ENCODE results near the gene NPC2. TPM values are rescaled to one million over a fixed set of nuclear protein-coding genes. Genes with fewer than 3 reads are reported as not detected.

NPC2 gene
- total RNA-seq, 1 donor from 2014 or later, result 324 TPM

DNA sequence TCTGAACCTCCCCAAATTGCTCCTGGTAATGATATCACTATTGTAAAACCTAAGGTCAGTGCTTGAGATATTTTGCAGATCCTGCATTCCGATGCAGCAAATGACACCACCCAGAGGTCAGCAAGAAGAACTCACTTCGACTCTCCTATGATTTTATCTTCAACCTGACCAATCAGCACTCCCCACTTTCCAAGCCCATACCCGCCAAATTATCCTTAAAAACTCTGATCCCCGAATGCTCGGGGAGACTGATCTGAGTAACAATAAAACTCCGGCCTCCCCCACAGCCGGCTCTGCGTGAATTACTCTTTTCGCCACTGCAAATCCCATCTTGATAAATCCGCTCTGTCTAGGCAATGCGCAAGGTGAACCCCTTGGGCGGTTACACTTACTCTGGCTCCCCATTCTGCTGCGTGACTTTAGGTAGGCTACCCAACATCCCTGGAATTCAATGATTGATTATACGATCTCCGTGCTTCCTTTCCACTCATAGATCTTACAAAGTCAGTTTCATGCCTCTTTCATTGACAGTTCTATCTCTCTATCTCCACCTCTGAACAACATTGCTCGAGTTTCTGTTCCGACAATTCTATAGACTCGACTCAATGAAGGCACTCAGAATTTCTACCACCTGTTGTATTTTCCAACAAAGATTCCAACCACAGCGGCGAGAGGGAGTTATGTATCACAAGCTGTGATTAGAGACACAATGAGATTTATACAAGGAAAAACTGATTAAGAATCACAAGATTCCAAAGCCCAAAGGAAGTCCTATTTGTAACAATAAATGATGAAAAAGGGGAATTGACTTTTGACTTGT, 939 bp downstream of the NPC2 start:
- no peaks in the 10 kb centered on the region for H3K27me3 ChIP-seq
- no peak for DNase-seq (ENCODE audit: low spot score in 2 of 2)
- peak overlapping the region; percentile 93 to 95 for H3K27ac ChIP-seq
- intact Hi-C loops (cut with DNase I), result loop anchor here (5.0 to 10.0 kb wide), 5 partner anchors 115 to 1663 kb away; partner anchors contain the start of genes ALDH6A1, GPATCH2L and LIN52
- peaks cover 0 to 5% of the 10 kb centered on the region in 2 donors for H3K36me3 ChIP-seq
- H3K4me1 ChIP-seq, result peaks cover 0 to 7% of the 10 kb centered on the region in 2 donors
- no peaks in the 10 kb centered on the region for H3K9me3 ChIP-seq
- H3K4me3 ChIP-seq, result peak overlapping the region; percentile 91 to 93
- TF ChIP-seq, protein P1, sequence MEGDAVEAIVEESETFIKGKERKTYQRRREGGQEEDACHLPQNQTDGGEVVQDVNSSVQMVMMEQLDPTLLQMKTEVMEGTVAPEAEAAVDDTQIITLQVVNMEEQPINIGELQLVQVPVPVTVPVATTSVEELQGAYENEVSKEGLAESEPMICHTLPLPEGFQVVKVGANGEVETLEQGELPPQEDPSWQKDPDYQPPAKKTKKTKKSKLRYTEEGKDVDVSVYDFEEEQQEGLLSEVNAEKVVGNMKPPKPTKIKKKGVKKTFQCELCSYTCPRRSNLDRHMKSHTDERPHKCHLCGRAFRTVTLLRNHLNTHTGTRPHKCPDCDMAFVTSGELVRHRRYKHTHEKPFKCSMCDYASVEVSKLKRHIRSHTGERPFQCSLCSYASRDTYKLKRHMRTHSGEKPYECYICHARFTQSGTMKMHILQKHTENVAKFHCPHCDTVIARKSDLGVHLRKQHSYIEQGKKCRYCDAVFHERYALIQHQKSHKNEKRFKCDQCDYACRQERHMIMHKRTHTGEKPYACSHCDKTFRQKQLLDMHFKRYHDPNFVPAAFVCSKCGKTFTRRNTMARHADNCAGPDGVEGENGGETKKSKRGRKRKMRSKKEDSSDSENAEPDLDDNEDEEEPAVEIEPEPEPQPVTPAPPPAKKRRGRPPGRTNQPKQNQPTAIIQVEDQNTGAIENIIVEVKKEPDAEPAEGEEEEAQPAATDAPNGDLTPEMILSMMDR (IDR thresholded peaks at IDR 0.05), result peak in 1 of 3 experiments; percentile 9

DNA sequence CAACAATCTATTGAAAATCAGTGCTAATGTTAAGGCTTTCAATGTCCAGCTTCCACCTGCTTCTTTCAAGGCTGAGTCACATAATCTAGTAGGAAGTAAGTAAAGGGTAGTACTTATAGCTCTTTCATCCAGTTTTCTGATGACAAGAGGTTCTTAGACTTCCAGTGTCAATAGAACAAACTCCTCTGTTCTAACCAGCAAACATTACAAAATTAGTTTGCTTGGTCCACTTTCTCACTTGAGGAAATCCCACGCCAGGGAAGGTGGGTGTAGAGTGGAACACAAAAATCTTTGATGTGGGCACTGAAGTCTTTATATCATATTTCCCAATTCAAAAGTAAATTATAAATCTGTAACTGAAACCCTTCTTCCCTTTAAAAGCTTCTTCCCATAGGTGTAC, 2.6 kb downstream of the NPC2 start:
- TF ChIP-seq, protein P1 (IDR thresholded peaks at IDR 0.05), result no peak
- intact Hi-C loops (cut with DNase I), result loop anchor here (5.0 to 10.0 kb wide), 5 partner anchors 117 to 1664 kb away; partner anchors contain the start of genes ALDH6A1, GPATCH2L and LIN52
- no peak for DNase-seq (ENCODE audit: low spot score in 2 of 2)
- Histone ChIP-seq H3K27ac (no peak overlapping the region), H3K27me3 (no peaks in the 10 kb centered on the region), H3K36me3 (no peaks in the 10 kb centered on the region), H3K4me3 (no peak overlapping the region), H3K4me1 (peaks cover 0 to 7% of the 10 kb centered on the region in 2 donors), H3K9me3 (no peaks in the 10 kb centered on the region)

DNA sequence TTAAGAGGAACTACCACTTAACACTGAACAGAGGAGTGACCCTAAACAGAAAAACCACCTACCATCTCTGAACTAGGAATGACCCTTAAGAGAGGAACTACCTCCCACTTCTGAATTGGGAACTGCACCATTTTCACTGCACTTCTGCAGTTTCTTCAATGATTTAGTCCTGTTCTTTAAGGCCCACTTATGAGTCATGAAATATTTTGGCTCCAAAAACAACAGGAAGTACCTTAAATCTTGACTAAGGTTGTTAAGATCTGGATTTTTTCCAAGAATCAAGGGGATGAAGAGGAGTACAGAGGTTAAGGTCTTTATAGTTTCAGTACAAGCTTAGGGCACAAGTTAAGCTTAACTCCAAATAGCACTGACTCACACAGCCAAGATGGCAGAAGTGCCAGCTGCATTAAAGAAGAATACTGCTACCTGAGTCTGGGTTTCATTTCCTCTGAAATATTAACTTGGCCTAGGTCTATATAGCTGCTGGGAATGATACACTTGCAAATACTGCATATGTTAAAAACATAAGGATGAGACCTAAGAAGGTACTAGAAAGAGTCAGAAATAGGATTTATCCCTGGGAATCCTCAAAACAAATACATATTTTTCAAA, 4.2 kb downstream of the NPC2 start:
- no peaks in the 10 kb centered on the region for H3K9me3 ChIP-seq
- H3K27ac ChIP-seq, result peak overlapping the region; percentile 35 to 40
- no peaks in the 10 kb centered on the region for H3K27me3 ChIP-seq
- H3K4me3 ChIP-seq, result no peak overlapping the region
- peaks cover 10% of the 10 kb centered on the region in 2 donors for H3K36me3 ChIP-seq
- TF ChIP-seq, protein P1 (IDR thresholded peaks at IDR 0.05), result no peak
- intact Hi-C loops (cut with DNase I), result no loop called here
- DNase-seq (ENCODE audit: low spot score in 2 of 2), result no peak
- no peaks in the 10 kb centered on the region for H3K4me1 ChIP-seq

DNA sequence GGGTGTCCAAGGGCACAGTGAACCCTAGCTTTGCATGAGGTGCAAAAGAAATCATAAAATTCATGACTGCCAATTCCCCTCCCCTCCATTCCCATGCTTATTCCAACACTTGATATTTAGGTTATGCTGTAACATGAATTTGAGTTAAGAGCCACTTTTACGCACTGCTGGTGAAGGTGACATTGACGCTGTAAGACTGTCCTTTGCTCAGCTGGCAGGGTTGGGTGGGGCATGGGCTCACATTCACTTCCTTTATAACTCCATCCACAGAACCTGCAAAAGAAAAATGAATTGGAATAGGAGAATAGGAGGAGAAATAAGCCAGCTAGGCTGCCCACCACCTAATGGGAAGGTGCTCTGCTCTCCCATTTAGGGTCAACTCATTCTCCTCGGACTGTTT, 6.9 kb downstream of the NPC2 start:
- Histone ChIP-seq H3K27ac (no peak overlapping the region), H3K9me3 (no peaks in the 10 kb centered on the region), H3K4me3 (no peak overlapping the region), H3K36me3 (peaks cover 32 to 37% of the 10 kb centered on the region in 2 donors), H3K27me3 (no peaks in the 10 kb centered on the region), H3K4me1 (no peaks in the 10 kb centered on the region)
- TF ChIP-seq, protein P1 (IDR thresholded peaks at IDR 0.05), result no peak
- intact Hi-C loops (cut with DNase I), result no loop called here
- no peak for DNase-seq (ENCODE audit: low spot score in 2 of 2)

DNA sequence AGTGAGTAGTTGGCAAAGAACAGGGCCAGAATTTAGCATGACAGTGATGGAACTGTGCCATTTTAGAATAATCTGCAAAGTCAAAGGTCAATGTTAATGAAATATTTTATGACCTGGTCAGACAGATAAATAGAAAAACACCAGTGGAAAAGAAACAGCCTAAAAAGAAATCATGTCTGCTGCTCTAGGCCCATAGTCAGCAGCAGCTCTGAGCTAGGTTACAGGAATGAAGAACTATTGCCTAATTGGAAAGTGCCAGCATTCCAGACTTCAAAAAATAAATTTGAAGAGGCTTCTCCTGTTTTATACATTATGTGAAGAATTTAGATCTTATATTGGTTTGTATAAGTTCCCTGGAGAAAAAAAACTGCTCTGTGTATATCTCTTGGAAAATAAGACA, 9.8 kb downstream of the NPC2 start:
- no peak overlapping the region for H3K27ac ChIP-seq
- no peaks in the 10 kb centered on the region for H3K4me1 ChIP-seq
- peaks cover 43 to 65% of the 10 kb centered on the region in 2 donors for H3K36me3 ChIP-seq
- H3K9me3 ChIP-seq, result no peaks in the 10 kb centered on the region
- TF ChIP-seq, protein P1 (IDR thresholded peaks at IDR 0.05), result no peak
- H3K4me3 ChIP-seq, result no peak overlapping the region
- intact Hi-C loops (cut with DNase I), result no loop called here
- H3K27me3 ChIP-seq, result no peaks in the 10 kb centered on the region
- DNase-seq (ENCODE audit: low spot score in 2 of 2), result no peak

Measured in ascending aorta (tissue), 2 donors.